NCI-H69 (cell line): ENCODE data around the gene USP54.

ENCODE experiments used
- DNase-seq: peaks from one replicate; lab custom pipeline; 2025; lab: John Stamatoyannopoulos, UW

Gene USP54

GRCh38 chr10:73460897-73461296, 130.2 kb downstream of the USP54 start:
- DNase-seq: no peak

- DNase-seq: no peak
Observed at GRCh38 chr10:73459683-73460314, 131.3 kb downstream of the USP54 start.

GRCh38 chr10:73456187-73456890, 134.8 kb downstream of the USP54 start:
- DNase-seq: no peak

GRCh38 chr10:73449113-73449512, 142.0 kb downstream of the USP54 start:
- DNase-seq: no peak

- DNase-seq: no peak
Observed at GRCh38 chr10:73448384-73448783, 142.8 kb downstream of the USP54 start.
